CD8-positive, alpha-beta memory T cell (primary cell): ENCODE measurements around the gene IL12A. TPM values are rescaled to one million over a fixed set of nuclear protein-coding genes. Genes with fewer than 3 reads are reported as not detected.
A peak's percentile ranks its signal among the peaks of the same experiment; 100 is the strongest.

Experiments
- CTCF ChIA-PET: fragments of 350-600 bp; sonication (Branson Sonifier 250); formaldehyde crosslinking; loops from one replicate; lab custom pipeline; 2021; ENCODE audit warnings: antibody characterized with exemption; lab: Charles Lee
- POLR2A ChIA-PET: fragments of 350-600 bp; sonication (Branson Sonifier 250); formaldehyde crosslinking; loops from one replicate; lab custom pipeline; 2021; ENCODE audit warnings: antibody characterized with exemption; lab: Charles Lee
- DNase-seq, 5 donors: peaks; one replicate each; pipeline versions ENCODE4 v3.0.0 to v3.0.0-alpha.2; 2020 to 2022; ENCODE audit warnings: mixed read lengths in 1 of 5
- H3K27ac ChIP-seq: one replicate; pipeline ENCODE4 v1.7.0; 2013; ENCODE audit warnings: low read depth, mild to moderate bottlenecking, low read length, moderate library complexity
- H3K27me3 ChIP-seq: 2 replicates; pipeline ENCODE4 v1.7.0; 2013; ENCODE audit warnings: low read length, mild to moderate bottlenecking; ENCODE audit not compliant: insufficient read depth, poor library complexity, severe bottlenecking
- H3K36me3 ChIP-seq: 2 replicates; pipeline ENCODE4 v1.7.0; 2013; ENCODE audit warnings: mild to moderate bottlenecking, low read length, moderate library complexity; ENCODE audit not compliant: insufficient read depth
- H3K4me1 ChIP-seq: 2 replicates; pipeline ENCODE4 v1.7.0; 2013; ENCODE audit warnings: mild to moderate bottlenecking, low read length, moderate library complexity; ENCODE audit not compliant: insufficient read depth
- H3K4me3 ChIP-seq: 2 replicates; pipeline ENCODE4 v1.7.0; 2013; ENCODE audit warnings: mild to moderate bottlenecking, low read length
- H3K9me3 ChIP-seq: 2 replicates; pipeline ENCODE4 v1.7.0; 2013; ENCODE audit warnings: mild to moderate bottlenecking, low read length
- H3K27ac Mint-ChIP-seq, 8 donors: one replicate each; pipeline ENCODE4 v1.8.0; 2020 to 2021; ENCODE audit warnings: mixed read lengths in 8 of 8, mild to moderate bottlenecking in 6 of 8, inconsistent platforms in 3 of 8, moderate library complexity in 3 of 8
- H3K27me3 Mint-ChIP-seq, 2 donors: one replicate each; pipeline ENCODE4 v1.8.0; 2020 to 2021; ENCODE audit warnings: mixed read lengths in 2 of 2, mild to moderate bottlenecking in 1 of 2, moderate library complexity in 1 of 2
- H3K36me3 Mint-ChIP-seq, 3 donors: one replicate each; pipeline ENCODE4 v1.8.0; 2020 to 2021; ENCODE audit warnings: mixed read lengths in 3 of 3, inconsistent platforms in 1 of 3, mild to moderate bottlenecking in 1 of 3
- H3K4me1 Mint-ChIP-seq, 3 donors: one replicate each; pipeline ENCODE4 v1.8.0; 2020 to 2021; ENCODE audit warnings: mixed read lengths in 3 of 3, inconsistent platforms in 1 of 3, mild to moderate bottlenecking in 1 of 3
- H3K4me3 Mint-ChIP-seq, 7 donors: one replicate each; pipeline ENCODE4 v1.8.0; 2020 to 2021; ENCODE audit warnings: mixed read lengths in 7 of 7, mild to moderate bottlenecking in 6 of 7, moderate library complexity in 4 of 7, inconsistent platforms in 2 of 7
- H3K9me3 Mint-ChIP-seq, 5 donors: one replicate each; pipeline ENCODE4 v1.8.0; 2020 to 2022; ENCODE audit warnings: mixed read lengths in 5 of 5, mild to moderate bottlenecking in 3 of 5, moderate library complexity in 2 of 5, inconsistent platforms in 1 of 5
- polyA plus RNA-seq: library from polyadenylated mRNA; unstranded; fragments of 300-500 nt; fragmentation: Illumina TruSeq; gene quantifications from one replicate; pipeline ENCODE4 v1.2.3, GENCODE V29; 2021
- total RNA-seq, 2 experiments: library from RNA; stranded (reverse); gene quantifications; one replicate each; pipeline ENCODE4 v1.2.3, GENCODE V29; 2021

IL12A gene
- total and polyA plus RNA-seq, 3 experiments from 2014 or later = 0.79 TPM; not detected in 2

- H3K36me3 ChIP-seq = no peaks in the 10 kb centered on the region
- no peaks in the 10 kb centered on the region for H3K9me3 ChIP-seq
- DNase-seq = no peak
- no peak overlapping the region for H3K27ac Mint-ChIP-seq
- peaks cover 4 to 13% (median 4%) of the 10 kb centered on the region in 3 donors for H3K36me3 Mint-ChIP-seq
- POLR2A ChIA-PET = no interaction called here
- H3K9me3 Mint-ChIP-seq = no peaks in the 10 kb centered on the region
- no peak overlapping the region for H3K4me3 ChIP-seq
- H3K4me1 ChIP-seq = no peaks in the 10 kb centered on the region
- H3K27me3 ChIP-seq = no peaks in the 10 kb centered on the region
- H3K27ac ChIP-seq = no peak overlapping the region
- CTCF ChIA-PET = interaction anchor here (1.3 kb wide), 1 partner anchor 11 kb away, joined by 3 read pairs; no protein-coding TSS in a partner anchor
- no peaks in the 10 kb centered on the region for H3K27me3 Mint-ChIP-seq
- H3K4me3 Mint-ChIP-seq = no peak overlapping the region
- peaks cover 0 to 10% (median 8%) of the 10 kb centered on the region in 3 donors for H3K4me1 Mint-ChIP-seq
Observed at GRCh38 chr3:159995091-159995490, 6.5 kb downstream of the IL12A start.

GRCh38 chr3:159996018-159996417, 7.4 kb downstream of the IL12A start:
- Histone ChIP-seq H3K9me3 (no peaks in the 10 kb centered on the region), H3K27me3 (no peaks in the 10 kb centered on the region), H3K36me3 (no peaks in the 10 kb centered on the region), H3K4me1 (no peaks in the 10 kb centered on the region), H3K4me3 (no peak overlapping the region), H3K27ac (no peak overlapping the region)
- Mint-ChIP-seq H3K36me3 (peaks cover 4 to 13% (median 4%) of the 10 kb centered on the region in 3 donors), H3K27me3 (no peaks in the 10 kb centered on the region), H3K27ac (no peak overlapping the region), H3K9me3 (no peaks in the 10 kb centered on the region), H3K4me3 (no peak overlapping the region), H3K4me1 (peaks cover 0 to 3% (median under 1%) of the 10 kb centered on the region in 3 donors)
- POLR2A ChIA-PET = no interaction called here
- CTCF ChIA-PET = no interaction called here
- no peak for DNase-seq

GRCh38 chr3:159996959-159997358, 8.3 kb downstream of the IL12A start:
- Mint-ChIP-seq H3K4me3 (no peak overlapping the region), H3K27me3 (no peaks in the 10 kb centered on the region), H3K27ac (no peak overlapping the region), H3K9me3 (no peaks in the 10 kb centered on the region), H3K4me1 (no peaks in the 10 kb centered on the region), H3K36me3 (peaks cover 4 to 13% (median 4%) of the 10 kb centered on the region in 3 donors)
- H3K4me3 ChIP-seq = no peak overlapping the region
- no peaks in the 10 kb centered on the region for H3K27me3 ChIP-seq
- no peaks in the 10 kb centered on the region for H3K9me3 ChIP-seq
- H3K36me3 ChIP-seq = no peaks in the 10 kb centered on the region
- ChIA-PET CTCF (interaction anchor here (1.3 kb wide), 1 partner anchor 8 kb away, joined by 5 read pairs; the partner anchor contains the start of gene IL12A), POLR2A (no interaction called here)
- no peak for DNase-seq
- no peaks in the 10 kb centered on the region for H3K4me1 ChIP-seq
- H3K27ac ChIP-seq = no peak overlapping the region

GRCh38 chr3:160001148-160001760, 12.6 kb downstream of the IL12A start:
- CTCF ChIA-PET = interaction anchor here (3.1 kb wide), 1 partner anchor 13 kb away, joined by 8 read pairs; the partner anchor contains the start of gene IL12A

GRCh38 chr3:160001850-160002623, 13.4 kb downstream of the IL12A start:
- Mint-ChIP-seq H3K27ac (no peak overlapping the region), H3K4me3 (no peak overlapping the region), H3K4me1 (no peaks in the 10 kb centered on the region), H3K9me3 (no peaks in the 10 kb centered on the region), H3K27me3 (no peaks in the 10 kb centered on the region), H3K36me3 (no peaks in the 10 kb centered on the region)
- no peak for DNase-seq
- CTCF ChIA-PET = interaction anchor here (0.6 to 5.7 kb wide), 4 partner anchors 13 to 411 kb away, joined by 3 to 33 read pairs (median 6); partner anchors contain the start of gene IL12A
- Histone ChIP-seq H3K27ac (no peak overlapping the region), H3K27me3 (no peaks in the 10 kb centered on the region), H3K4me3 (no peak overlapping the region), H3K9me3 (no peaks in the 10 kb centered on the region), H3K4me1 (no peaks in the 10 kb centered on the region), H3K36me3 (no peaks in the 10 kb centered on the region)
- POLR2A ChIA-PET = no interaction called here

More at GRCh38 chr3:160001148-160001760, 12.6 kb downstream of the IL12A start:
- POLR2A ChIA-PET = no interaction called here
- Histone ChIP-seq H3K27ac (no peak overlapping the region), H3K27me3 (no peaks in the 10 kb centered on the region), H3K36me3 (no peaks in the 10 kb centered on the region), H3K4me1 (no peaks in the 10 kb centered on the region), H3K9me3 (no peaks in the 10 kb centered on the region), H3K4me3 (no peak overlapping the region)
- peaks cover 0 to 2% (median 0%) of the 10 kb centered on the region in 3 donors for H3K36me3 Mint-ChIP-seq
- no peaks in the 10 kb centered on the region for H3K4me1 Mint-ChIP-seq
- no peak overlapping the region for H3K27ac Mint-ChIP-seq
- DNase-seq = no peak
- H3K27me3 Mint-ChIP-seq = no peaks in the 10 kb centered on the region
- no peaks in the 10 kb centered on the region for H3K9me3 Mint-ChIP-seq
- H3K4me3 Mint-ChIP-seq = no peak overlapping the region

GRCh38 chr3:160003520-160004128, 15.0 kb downstream of the IL12A start:
- H3K27me3 ChIP-seq = no peaks in the 10 kb centered on the region
- no peak overlapping the region for H3K4me3 Mint-ChIP-seq
- no peaks in the 10 kb centered on the region for H3K27me3 Mint-ChIP-seq
- no peak overlapping the region for H3K27ac Mint-ChIP-seq
- H3K4me1 ChIP-seq = no peaks in the 10 kb centered on the region
- H3K36me3 ChIP-seq = no peaks in the 10 kb centered on the region
- no peak overlapping the region for H3K27ac ChIP-seq
- DNase-seq = peak in 2 of 5 donors; percentile 10 to 49
- ChIA-PET POLR2A (no interaction called here), CTCF (interaction anchor here (0.7 to 5.7 kb wide), 4 partner anchors 10 to 16 kb away, joined by 3 to 33 read pairs (median 3); partner anchors contain the start of gene IL12A)
- no peaks in the 10 kb centered on the region for H3K9me3 Mint-ChIP-seq
- H3K4me1 Mint-ChIP-seq = no peaks in the 10 kb centered on the region
- H3K9me3 ChIP-seq = no peaks in the 10 kb centered on the region
- no peak overlapping the region for H3K4me3 ChIP-seq
- no peaks in the 10 kb centered on the region for H3K36me3 Mint-ChIP-seq

- H3K9me3 ChIP-seq = no peaks in the 10 kb centered on the region
- CTCF ChIA-PET = interaction anchor here (0.9 to 5.7 kb wide), 4 partner anchors 9 to 16 kb away, joined by 3 to 33 read pairs (median 3); partner anchors contain the start of gene IL12A
- Mint-ChIP-seq H3K9me3 (no peaks in the 10 kb centered on the region), H3K36me3 (no peaks in the 10 kb centered on the region), H3K27me3 (no peaks in the 10 kb centered on the region), H3K4me1 (no peaks in the 10 kb centered on the region), H3K27ac (no peak overlapping the region), H3K4me3 (no peak overlapping the region)
- H3K4me3 ChIP-seq = no peak overlapping the region
- H3K4me1 ChIP-seq = no peaks in the 10 kb centered on the region
- no peaks in the 10 kb centered on the region for H3K27me3 ChIP-seq
- no peak overlapping the region for H3K27ac ChIP-seq
- POLR2A ChIA-PET = no interaction called here
- DNase-seq = no peak
- H3K36me3 ChIP-seq = no peaks in the 10 kb centered on the region
Observed at GRCh38 chr3:160005004-160005403, 16.4 kb downstream of the IL12A start.
